Transverse colon (tissue), 4 donors: ENCODE measurements around the gene C19orf67. TPM values are rescaled to one million over a fixed set of nuclear protein-coding genes. Genes with fewer than 3 reads are reported as not detected.

Source experiments
- DNase-seq: peaks from one replicate; pipeline ENCODE4 v3.0.0-alpha.2; 2019
- H3K27ac ChIP-seq, 4 donors: fragments of 200-600 bp; sonication (generic); 2 replicates each; pipeline ENCODE4 v1.5.1; 2016 to 2018; ENCODE audit warnings: inconsistent platforms in 4 of 4
- H3K27me3 ChIP-seq: fragments of 200-600 bp; sonication (generic); 2 replicates; pipeline ENCODE4 v1.5.1; 2017; ENCODE audit warnings: inconsistent platforms
- H3K36me3 ChIP-seq, 4 donors: fragments of 200-600 bp; sonication (generic); 2 replicates each; pipeline ENCODE4 v1.5.1; 2017 to 2019; ENCODE audit warnings: inconsistent platforms in 4 of 4
- H3K4me1 ChIP-seq, 4 donors: fragments of 200-600 bp; sonication (generic); 2 replicates each; pipeline ENCODE4 v1.5.1; 2017 to 2020; ENCODE audit warnings: inconsistent platforms in 4 of 4
- H3K4me3 ChIP-seq, 4 donors: fragments of 200-600 bp; sonication (generic); 1 replicate in 1 of 4; 2 replicates in 3 of 4; pipeline versions ENCODE4 v1.5.1 to v1.6.1; 2017 to 2019; ENCODE audit warnings: inconsistent platforms in 4 of 4
- H3K9me3 ChIP-seq, 2 donors: fragments of 200-600 bp; sonication (generic); 2 replicates each; pipeline ENCODE4 v1.5.1; 2017 to 2019; ENCODE audit warnings: inconsistent platforms in 2 of 2
- CTCF ChIP-seq, 5 experiments: fragments of 200-600 bp in 3 of 5; fragments of 450-650 bp in 2 of 5; sonication (generic) in 3 of 5; IDR thresholded peaks; 1 replicate in 2 of 5; 2 replicates in 3 of 5; pipeline ENCODE4 v1.5.1; 2016 to 2017; ENCODE audit warnings: antibody characterized with exemption in 5 of 5, inconsistent platforms in 3 of 5, mild to moderate bottlenecking in 2 of 5, moderate library complexity in 1 of 5
- EP300 ChIP-seq: sonication (generic); formaldehyde crosslinking; IDR thresholded peaks from one replicate; pipeline ENCODE4 v1.6.1; 2017; ENCODE audit warnings: antibody characterized with exemption, low read depth
- POLR2A ChIP-seq: fragments of 450-650 bp; IDR thresholded peaks from one replicate; pipeline ENCODE4 v1.6.1; 2016; ENCODE audit warnings: antibody characterized with exemption, mild to moderate bottlenecking, moderate library complexity
- POLR2AphosphoS5 ChIP-seq, 3 donors: sonication (generic); formaldehyde crosslinking; IDR thresholded peaks; one replicate each; pipeline ENCODE4 v1.6.1; 2016; ENCODE audit warnings: antibody characterized with exemption in 3 of 3
- WGBS, 2 donors: methylation state at CpG; one replicate each; pipeline ENCODE4 v1.1.5; 2018; ENCODE audit warnings: low coverage in 1 of 2; 5-methylcytosine and 5-hydroxymethylcytosine counted together
- in situ Hi-C, 4 donors: fragments of 200-750 bp; cut with MboI; loops; one replicate each; pipeline versions ENCODE4 v1.15.0 to v1.15.1; 2017; ENCODE audit warnings: low sequenced_read_pairs in 3 of 4, low pct_ligation_motif_present in 1 of 4, low pct_unique_long_range_greater_than_20kb in 1 of 4
- intact Hi-C: fragments of 100-400 bp; cut with DNase I; formaldehyde crosslinking; loops from one replicate; pipeline ENCODE4 v1.15.1; 2023; ENCODE audit warnings: low total_unique reads
- total RNA-seq, 4 donors: library from RNA; depleted of rRNA; stranded (reverse); fragments of >200 nt; gene quantifications; one replicate each; pipeline ENCODE4 v1.1.0, GENCODE V29; 2016

C19orf67 gene
- total RNA-seq, 4 donors from 2014 or later: 0.64 to 1.1 TPM; not detected in 2

GRCh38 chr19:14115756-14116155, 30.2 kb upstream of the C19orf67 start:
- Histone ChIP-seq H3K27me3 (no peaks in the 10 kb centered on the region), H3K9me3 (no peaks in the 10 kb centered on the region), H3K36me3 (no peaks in the 10 kb centered on the region), H3K4me3 (peak overlapping the region in 1 of 4 donors; percentile 95), H3K27ac (peak overlapping the region in 3 of 4 donors; percentile 85 to 100 (median 94)), H3K4me1 (peaks cover 28 to 76% (median 54%) of the 10 kb centered on the region in 4 donors)
- in situ Hi-C loops (no loop called here), intact Hi-C loops (no loop called here)
- TF ChIP-seq CTCF (IDR thresholded peaks at IDR 0.05) (no peak), EP300 (no peak), POLR2AphosphoS5 (IDR thresholded peaks at IDR 0.05) (no peak), POLR2A (no peak)
- WGBS, 2 donors: 73 to 78% methylated on average over 5 of the region's 5 CpGs
- DNase-seq: no peak

GRCh38 chr19:14114854-14115253, 29.3 kb upstream of the C19orf67 start:
- Histone ChIP-seq H3K27me3 (no peaks in the 10 kb centered on the region), H3K4me1 (peaks cover 28 to 73% (median 54%) of the 10 kb centered on the region in 4 donors), H3K9me3 (no peaks in the 10 kb centered on the region), H3K27ac (peak overlapping the region; percentile 30 to 100 (median 78)), H3K36me3 (no peaks in the 10 kb centered on the region), H3K4me3 (no peak overlapping the region)
- intact Hi-C loops: no loop called here
- no peak for TF ChIP-seq POLR2AphosphoS5 (IDR thresholded peaks at IDR 0.05)
- peak; percentile 59 to 67 (median 63) for TF ChIP-seq CTCF (IDR thresholded peaks at IDR 0.05)
- in situ Hi-C loops: no loop called here
- 34 to 35% methylated on average over 4 to 9 of the region's 9 CpGs for WGBS, 2 donors
- peak; percentile 71 for DNase-seq

GRCh38 chr19:14114439-14114838, 28.9 kb upstream of the C19orf67 start:
- H3K4me1 ChIP-seq: peaks cover 28 to 69% (median 50%) of the 10 kb centered on the region in 4 donors
- no peaks in the 10 kb centered on the region for H3K36me3 ChIP-seq
- H3K27me3 ChIP-seq: no peaks in the 10 kb centered on the region
- TF ChIP-seq EP300 (no peak), POLR2AphosphoS5 (IDR thresholded peaks at IDR 0.05) (no peak), POLR2A (no peak), CTCF (IDR thresholded peaks at IDR 0.05) (no peak)
- no peak for DNase-seq
- intact Hi-C loops (no loop called here), in situ Hi-C loops (no loop called here)
- peak overlapping the region; percentile 30 to 100 (median 78) for H3K27ac ChIP-seq
- H3K9me3 ChIP-seq: no peaks in the 10 kb centered on the region
- WGBS, 2 donors: 88% methylated on average over 7 of the region's 7 CpGs; no CpG with 5 or more reads in 1 of the 2 donors
- H3K4me3 ChIP-seq: no peak overlapping the region

GRCh38 chr19:14113762-14114414, 28.3 kb upstream of the C19orf67 start:
- TF ChIP-seq POLR2AphosphoS5 (IDR thresholded peaks at IDR 0.05): no peak
- peak in 2 of 5 experiments; percentile 10 to 11 for TF ChIP-seq CTCF (IDR thresholded peaks at IDR 0.05)
- WGBS, 2 donors: 84% methylated on average over 18 of the region's 18 CpGs; no CpG with 5 or more reads in 1 of the 2 donors

More at GRCh38 chr19:14113762-14114414, 28.3 kb upstream of the C19orf67 start:
- Histone ChIP-seq H3K36me3 (no peaks in the 10 kb centered on the region), H3K4me1 (peaks cover 28 to 63% (median 45%) of the 10 kb centered on the region in 4 donors), H3K27me3 (no peaks in the 10 kb centered on the region), H3K27ac (peak overlapping the region; percentile 73 to 100 (median 80)), H3K4me3 (no peak overlapping the region), H3K9me3 (no peaks in the 10 kb centered on the region)
- DNase-seq: peak; percentile 61
- in situ Hi-C loops (no loop called here), intact Hi-C loops (no loop called here)
